ENCODE measurements around the gene CABP1.

GRCh38 chr12:120680165-120680738 is 39.8 kb downstream of the CABP1 start:
- TF ChIP-seq CTCF (optimal IDR thresholded peaks at IDR 0.05 in 1 of 3, IDR thresholded peaks at IDR 0.05 in 1 of 3, conservative IDR thresholded peaks at IDR 0.05 in 1 of 3; ENCODE audit: extremely low read depth in 1 of 3, insufficient read depth in 2 of 3, low read length in 3 of 3): no peak
- no peak for TF ChIP-seq EZH2 (IDR thresholded peaks at IDR 0.05; ENCODE audit: low read length)
